ENCODE data around the gene JPH2.
"Not testable (repeated sequence)": the region's sequence is repeated elsewhere in the genome, so short reads cannot be mapped to it uniquely, and the experiment has no call there.

Gene JPH2

GRCh38 chr20:44206132-44206531 lies 19.1 kb upstream of the JPH2 start:
- Mint-ChIP-seq H3K36me3 (ENCODE audit: low read depth) (peaks cover 80% of the 10 kb centered on the region), H3K4me3 (no peak overlapping the region), H3K27ac (no peak overlapping the region), H3K9me3 (no peaks in the 10 kb centered on the region), H3K4me1 (ENCODE audit: low read depth) (peaks cover 37% of the 10 kb centered on the region), H3K27me3 (no peaks in the 10 kb centered on the region)
- intact Hi-C loops (cut with micrococcal nuclease): no loop called here

- Mint-ChIP-seq H3K9me3 (no peaks in the 10 kb centered on the region), H3K27me3 (no peaks in the 10 kb centered on the region), H3K36me3 (ENCODE audit: low read depth) (peaks cover 80% of the 10 kb centered on the region), H3K4me1 (ENCODE audit: low read depth) (peaks cover 34% of the 10 kb centered on the region), H3K4me3 (no peak overlapping the region), H3K27ac (no peak overlapping the region)
- intact Hi-C loops (cut with micrococcal nuclease): no loop called here
These were observed 17.8 kb upstream of the JPH2 start for GRCh38 chr20:44204832-44205215.

- Mint-ChIP-seq H3K27ac (no peak overlapping the region), H3K9me3 (no peaks in the 10 kb centered on the region), H3K36me3 (ENCODE audit: low read depth) (peaks cover 80% of the 10 kb centered on the region), H3K4me3 (no peak overlapping the region), H3K4me1 (ENCODE audit: low read depth) (peaks cover 31% of the 10 kb centered on the region), H3K27me3 (no peaks in the 10 kb centered on the region)
- intact Hi-C loops (cut with micrococcal nuclease): no loop called here
These were observed 17.3 kb upstream of the JPH2 start for GRCh38 chr20:44204156-44204831.

- H3K4me1 Mint-ChIP-seq (ENCODE audit: low read depth): peaks cover 19% of the 10 kb centered on the region
- H3K27me3 Mint-ChIP-seq: no peaks in the 10 kb centered on the region
- H3K4me3 Mint-ChIP-seq: no peak overlapping the region
- intact Hi-C loops (cut with micrococcal nuclease): no loop called here
- H3K9me3 Mint-ChIP-seq: no peaks in the 10 kb centered on the region
- peaks cover 83% of the 10 kb centered on the region for H3K36me3 Mint-ChIP-seq (ENCODE audit: low read depth)
- no peak overlapping the region for H3K27ac Mint-ChIP-seq
These were observed 16.2 kb upstream of the JPH2 start for GRCh38 chr20:44203161-44203560.

DNA sequence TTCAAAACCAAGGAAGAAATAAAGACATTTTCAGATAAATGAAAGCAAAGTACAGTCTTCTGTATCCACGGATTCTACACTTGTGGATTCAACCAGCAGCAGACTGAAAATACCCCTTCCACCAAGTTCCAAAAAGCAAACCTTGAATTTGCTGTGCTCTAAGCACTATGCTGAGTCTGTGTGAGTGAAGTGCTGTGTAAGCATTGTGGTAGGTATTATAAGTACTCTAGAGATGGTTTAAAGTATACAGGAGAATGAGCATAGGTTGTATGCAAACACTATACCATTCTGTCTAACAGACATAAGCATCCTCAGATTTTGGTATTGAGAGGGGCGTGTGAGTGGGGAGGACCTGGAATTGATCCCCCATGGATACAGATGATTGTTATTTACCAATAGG lies 14.0 kb upstream of the JPH2 start:
- Mint-ChIP-seq H3K27me3 (no peaks in the 10 kb centered on the region), H3K4me1 (ENCODE audit: low read depth) (no peaks in the 10 kb centered on the region), H3K9me3 (no peaks in the 10 kb centered on the region), H3K27ac (no peak overlapping the region), H3K4me3 (no peak overlapping the region), H3K36me3 (ENCODE audit: low read depth) (peaks cover 94% of the 10 kb centered on the region)
- intact Hi-C loops (cut with micrococcal nuclease): no loop called here

- Mint-ChIP-seq H3K9me3 (no peaks in the 10 kb centered on the region), H3K27me3 (no peaks in the 10 kb centered on the region), H3K27ac (no peak overlapping the region), H3K4me3 (no peak overlapping the region), H3K4me1 (ENCODE audit: low read depth) (no peaks in the 10 kb centered on the region), H3K36me3 (ENCODE audit: low read depth) (peaks cover 94% of the 10 kb centered on the region)
- intact Hi-C loops (cut with micrococcal nuclease): no loop called here
These were observed 13.4 kb upstream of the JPH2 start for GRCh38 chr20:44200371-44200770.

GRCh38 chr20:44199877-44200276 lies 12.9 kb upstream of the JPH2 start:
- H3K27me3 Mint-ChIP-seq: no peaks in the 10 kb centered on the region
- no peak overlapping the region for H3K27ac Mint-ChIP-seq
- H3K9me3 Mint-ChIP-seq: no peaks in the 10 kb centered on the region
- intact Hi-C loops (cut with micrococcal nuclease): no loop called here
- H3K4me1 Mint-ChIP-seq (ENCODE audit: low read depth): no peaks in the 10 kb centered on the region
- no peak overlapping the region for H3K4me3 Mint-ChIP-seq
- H3K36me3 Mint-ChIP-seq (ENCODE audit: low read depth): peaks cover 89% of the 10 kb centered on the region

DNA sequence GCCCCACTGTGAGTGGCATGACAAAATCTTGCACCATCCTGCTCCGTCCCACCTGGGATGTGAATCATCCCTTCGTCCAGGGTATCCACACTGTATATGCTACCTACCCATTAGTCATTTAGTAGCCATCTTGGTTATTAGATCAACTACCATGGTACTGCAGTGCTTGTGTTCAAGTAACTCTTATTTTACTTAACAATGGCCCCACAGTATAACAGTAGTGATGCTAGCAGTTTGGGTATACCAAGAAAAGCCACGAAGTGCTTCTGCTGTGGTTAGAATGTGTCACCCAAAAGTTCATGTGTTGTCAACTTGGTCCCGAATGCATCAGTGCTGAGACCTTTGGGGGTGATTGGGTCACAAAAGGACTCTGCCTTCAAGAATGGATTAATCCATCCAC lies 11.9 kb upstream of the JPH2 start:
- Mint-ChIP-seq H3K27ac (no peak overlapping the region), H3K9me3 (no peaks in the 10 kb centered on the region), H3K4me1 (ENCODE audit: low read depth) (no peaks in the 10 kb centered on the region), H3K27me3 (no peaks in the 10 kb centered on the region), H3K36me3 (ENCODE audit: low read depth) (peaks cover 84% of the 10 kb centered on the region), H3K4me3 (no peak overlapping the region)
- intact Hi-C loops (cut with micrococcal nuclease): no loop called here

DNA sequence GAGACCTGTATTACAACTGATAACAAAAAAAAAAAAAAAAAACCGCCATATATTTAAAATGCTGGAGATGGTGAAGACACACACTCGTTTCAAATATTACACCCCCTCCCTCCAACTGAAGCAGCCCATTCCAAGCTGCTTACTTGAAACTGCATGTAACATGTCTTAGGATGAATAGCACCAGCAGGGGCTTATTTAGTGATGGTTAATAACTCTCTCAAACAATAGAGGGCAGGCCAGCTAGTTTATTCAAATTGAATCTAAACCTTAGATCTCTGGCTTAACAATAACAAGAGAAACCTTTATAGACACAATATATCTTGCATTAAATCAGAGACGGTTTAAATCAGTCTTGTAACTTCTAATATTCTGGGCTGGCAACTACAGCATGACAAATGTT lies 9.3 kb upstream of the JPH2 start:
- Mint-ChIP-seq H3K36me3 (ENCODE audit: low read depth) (peaks cover 58% of the 10 kb centered on the region), H3K27ac (no peak overlapping the region), H3K4me1 (ENCODE audit: low read depth) (no peaks in the 10 kb centered on the region), H3K4me3 (no peak overlapping the region), H3K9me3 (no peaks in the 10 kb centered on the region), H3K27me3 (peaks cover 3% of the 10 kb centered on the region)
- intact Hi-C loops (cut with micrococcal nuclease): no loop called here

DNA sequence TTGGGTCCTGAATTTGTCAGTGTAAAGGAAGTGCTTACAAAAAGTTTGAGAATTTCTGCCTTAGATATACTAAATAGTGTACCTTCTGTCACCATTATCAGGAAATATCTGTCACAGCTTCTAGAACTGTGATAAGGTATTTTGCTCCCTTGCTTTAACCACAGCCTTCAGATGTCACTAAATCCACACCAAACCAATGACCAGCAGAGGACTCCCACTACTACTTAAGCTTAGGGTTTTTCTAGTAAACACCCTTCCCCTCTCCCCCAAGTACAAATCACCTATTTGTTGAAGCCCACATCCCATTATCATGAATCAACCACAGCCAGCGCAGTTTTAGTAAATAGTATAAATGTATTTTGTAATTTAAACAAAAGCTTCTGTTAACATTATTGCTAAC lies 8.6 kb upstream of the JPH2 start:
- intact Hi-C loops (cut with micrococcal nuclease): no loop called here
- no peak overlapping the region for H3K4me3 Mint-ChIP-seq
- peaks cover 7% of the 10 kb centered on the region for H3K27me3 Mint-ChIP-seq
- H3K27ac Mint-ChIP-seq: no peak overlapping the region
- peaks cover 51% of the 10 kb centered on the region for H3K36me3 Mint-ChIP-seq (ENCODE audit: low read depth)
- H3K4me1 Mint-ChIP-seq (ENCODE audit: low read depth): no peaks in the 10 kb centered on the region
- no peaks in the 10 kb centered on the region for H3K9me3 Mint-ChIP-seq

- Mint-ChIP-seq H3K36me3 (ENCODE audit: low read depth) (peaks cover 33% of the 10 kb centered on the region), H3K27me3 (peaks cover 8% of the 10 kb centered on the region), H3K4me3 (no peak overlapping the region), H3K4me1 (ENCODE audit: low read depth) (peaks cover 3% of the 10 kb centered on the region), H3K27ac (no peak overlapping the region), H3K9me3 (no peaks in the 10 kb centered on the region)
- intact Hi-C loops (cut with micrococcal nuclease): no loop called here
These were observed 6.8 kb upstream of the JPH2 start for GRCh38 chr20:44193801-44194200.

DNA sequence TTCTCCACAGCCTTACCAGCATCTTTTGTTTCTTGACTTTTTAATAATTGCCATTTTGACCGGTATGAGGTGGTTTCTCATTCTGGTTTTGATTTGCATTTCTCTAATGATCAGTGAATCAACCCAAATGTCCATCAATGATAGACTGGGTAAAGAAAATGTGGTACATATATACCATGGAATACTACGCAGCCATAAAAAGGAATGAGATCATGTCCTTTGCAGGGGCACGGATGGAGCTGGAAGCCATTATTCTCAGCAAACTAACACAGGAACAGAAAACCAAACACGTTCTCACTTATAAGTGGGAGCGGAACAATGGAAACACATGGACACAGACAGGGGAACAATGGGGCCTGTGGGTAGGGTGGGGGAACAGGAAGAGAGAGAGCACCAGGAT lies 4.7 kb upstream of the JPH2 start:
- intact Hi-C loops (cut with micrococcal nuclease); H3K4me3 Mint-ChIP-seq: not testable (repeated sequence)
- peaks cover 28% of the 10 kb centered on the region for H3K27me3 Mint-ChIP-seq

DNA sequence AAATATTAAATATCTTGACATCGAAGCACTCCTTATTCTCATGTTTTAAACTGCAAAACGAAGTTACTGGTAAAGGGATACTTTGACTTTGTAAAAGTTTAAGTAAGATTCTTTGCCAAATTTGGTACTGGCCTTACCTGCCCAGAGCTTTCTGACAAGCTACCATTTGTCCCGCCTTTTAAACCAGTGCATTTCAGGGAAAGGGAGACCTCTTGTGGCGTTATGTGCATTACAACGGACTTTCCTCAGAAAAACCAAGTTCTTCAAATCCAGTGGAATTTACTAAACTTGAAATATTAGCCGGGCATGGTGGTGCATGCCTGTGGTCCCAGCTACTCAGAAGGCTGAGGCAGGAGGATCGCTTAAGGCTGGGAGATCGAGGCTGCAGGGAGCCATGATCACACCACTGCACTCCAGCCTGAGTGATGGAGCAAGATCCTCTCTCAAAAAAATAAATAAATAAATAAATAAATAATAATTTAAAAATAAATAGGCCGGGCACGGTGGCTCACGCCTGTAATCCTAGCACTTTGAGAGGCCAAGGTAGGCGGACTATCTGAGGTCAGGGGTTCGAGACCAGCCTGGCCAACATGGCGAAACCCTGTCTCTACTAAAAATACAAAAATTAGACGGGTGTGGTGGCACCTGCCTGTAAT lies 3.3 kb upstream of the JPH2 start:
- H3K36me3 Mint-ChIP-seq (ENCODE audit: low read depth): not testable (repeated sequence)
- intact Hi-C loops (cut with micrococcal nuclease): loop anchor here (1.0 kb wide), 1 partner anchor 74 kb away; no protein-coding TSS in a partner anchor

More for the DNA sequence above, 4.7 kb upstream of the JPH2 start:
- peaks cover 21% of the 10 kb centered on the region for H3K4me1 Mint-ChIP-seq (ENCODE audit: low read depth)
- not testable (repeated sequence) for H3K9me3 Mint-ChIP-seq, H3K27ac Mint-ChIP-seq
- peaks cover 13% of the 10 kb centered on the region for H3K36me3 Mint-ChIP-seq (ENCODE audit: low read depth)

DNA sequence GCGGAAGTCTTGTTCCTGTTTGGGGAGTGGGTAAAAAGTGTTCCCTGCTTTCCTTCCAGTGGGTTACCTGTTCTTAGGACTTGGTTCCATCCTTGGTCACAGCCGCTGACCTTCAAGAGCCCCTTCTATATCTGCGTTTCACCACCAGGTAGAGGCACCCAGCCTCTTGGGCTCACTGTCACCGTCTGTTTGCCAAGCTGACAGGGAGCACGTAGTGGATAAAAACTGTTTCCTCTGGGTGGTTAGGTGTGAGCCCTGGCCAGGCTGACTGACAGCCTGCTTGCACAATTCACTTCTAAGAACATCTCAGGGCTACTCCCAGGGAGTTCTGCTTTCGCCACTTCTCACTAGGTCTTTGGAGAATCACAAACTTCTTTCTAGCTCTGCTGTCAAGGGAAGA lies 1.8 kb upstream of the JPH2 start:
- H3K36me3 Mint-ChIP-seq (ENCODE audit: low read depth): no peaks in the 10 kb centered on the region

More for the DNA sequence above, 3.3 kb upstream of the JPH2 start:
- H3K4me1 Mint-ChIP-seq (ENCODE audit: low read depth): peaks cover 21% of the 10 kb centered on the region
- H3K27ac Mint-ChIP-seq, H3K4me3 Mint-ChIP-seq, H3K9me3 Mint-ChIP-seq: not testable (repeated sequence)
- peaks cover 38% of the 10 kb centered on the region for H3K27me3 Mint-ChIP-seq

More for the DNA sequence above, 1.8 kb upstream of the JPH2 start:
- Mint-ChIP-seq H3K4me1 (ENCODE audit: low read depth) (peaks cover 21% of the 10 kb centered on the region), H3K4me3 (no peak overlapping the region), H3K27ac (no peak overlapping the region), H3K9me3 (no peaks in the 10 kb centered on the region), H3K27me3 (peaks cover 43% of the 10 kb centered on the region)
- intact Hi-C loops (cut with micrococcal nuclease): no loop called here
